Esophagus (tissue), 2 donors: Measurements from ENCODE around the gene SMPD3. TPM values are rescaled to one million over a fixed set of nuclear protein-coding genes. Genes with fewer than 3 reads are reported as not detected.

Experiments used
- H3K27ac ChIP-seq, 2 donors: one replicate each; pipeline ENCODE4 v1.5.1; 2013; ENCODE audit warnings: low read depth in 2 of 2, mild to moderate bottlenecking in 2 of 2, inconsistent platforms in 1 of 2, low read length in 1 of 2, moderate library complexity in 1 of 2
- H3K27me3 ChIP-seq, 2 donors: one replicate each; pipeline ENCODE4 v1.6.1; 2013; ENCODE audit warnings: low read length in 2 of 2, control low read depth in 1 of 2, mild to moderate bottlenecking in 1 of 2; ENCODE audit not compliant: insufficient read depth in 2 of 2, control insufficient read depth in 1 of 2
- H3K36me3 ChIP-seq, 2 donors: one replicate each; pipeline ENCODE4 v1.6.1; 2013; ENCODE audit warnings: low read length in 1 of 2; ENCODE audit not compliant: control insufficient read depth in 2 of 2, insufficient read depth in 2 of 2
- H3K4me1 ChIP-seq, 2 donors: one replicate each; pipeline ENCODE4 v1.6.1; 2013; ENCODE audit warnings: low read length in 1 of 2; ENCODE audit not compliant: control insufficient read depth in 2 of 2, insufficient read depth in 2 of 2
- H3K4me3 ChIP-seq, 2 donors: one replicate each; pipeline ENCODE4 v1.5.1; 2013; ENCODE audit warnings: low read length in 2 of 2, mild to moderate bottlenecking in 2 of 2, low read depth in 1 of 2, moderate library complexity in 1 of 2
- H3K9me3 ChIP-seq, 2 donors: one replicate each; pipeline ENCODE4 v1.6.1; 2013; ENCODE audit warnings: mild to moderate bottlenecking in 2 of 2, low read depth in 1 of 2, low read length in 1 of 2, moderate library complexity in 1 of 2; ENCODE audit not compliant: control insufficient read depth in 2 of 2, insufficient read depth in 1 of 2
- WGBS, 2 donors: extraction: QIAGEN DNeasy Blood & Tissue Kit; methylation state at CpG; one replicate each; pipeline ENCODE4 v1.1.7; 2013; 5-methylcytosine and 5-hydroxymethylcytosine counted together
- polyA plus RNA-seq, 2 donors: library from polyadenylated mRNA; stranded (reverse); fragments of 200-250 nt; gene quantifications; one replicate each; pipeline ENCODE4 v1.2.3, GENCODE V29; 2013
- donor health status: healthy with polysubstance abuse.
- donor health status: Bipolar disorder and iron deficiency.

SMPD3 gene
- polyA plus RNA-seq, 2 donors, result 0.41 to 4.0 TPM

DNA sequence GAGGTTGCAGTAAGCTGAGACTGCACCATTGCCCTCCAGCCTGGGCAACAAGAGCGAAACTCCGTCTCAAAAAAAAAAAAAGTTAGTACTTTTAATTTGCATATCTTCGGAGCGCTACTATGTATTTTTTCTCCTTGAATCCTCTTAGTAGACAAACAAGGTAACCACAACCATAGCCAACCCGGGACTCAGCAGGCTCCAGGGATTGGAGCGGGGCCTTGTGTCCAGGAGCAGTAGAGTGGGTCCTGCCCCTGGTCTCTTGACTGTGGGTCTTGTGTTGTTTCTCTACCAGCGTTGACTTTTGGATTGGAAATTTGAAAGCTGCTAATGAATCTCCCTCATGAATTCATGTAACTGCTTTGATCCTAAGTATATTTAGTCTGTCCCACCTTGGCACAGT lies 105.2 kb downstream of the SMPD3 start:
- peaks cover 19 to 46% of the 10 kb centered on the region in 2 donors for H3K36me3 ChIP-seq
- no peaks in the 10 kb centered on the region for H3K27me3 ChIP-seq
- H3K27ac ChIP-seq, result no peak overlapping the region
- no peaks in the 10 kb centered on the region for H3K9me3 ChIP-seq
- 94 to 95% methylated on average over 7 of the region's 7 CpGs for WGBS, 2 donors
- H3K4me1 ChIP-seq, result no peaks in the 10 kb centered on the region
- no peak overlapping the region for H3K4me3 ChIP-seq

- H3K36me3 ChIP-seq, result peaks cover 19 to 48% of the 10 kb centered on the region in 2 donors
- H3K27me3 ChIP-seq, result no peaks in the 10 kb centered on the region
These were observed 105.7 kb downstream of the SMPD3 start for GRCh38 chr16:68342620-68343019.

GRCh38 chr16:68339214-68339613 lies 109.1 kb downstream of the SMPD3 start:
- Histone ChIP-seq H3K27me3 (no peaks in the 10 kb centered on the region), H3K36me3 (peaks cover 15 to 31% of the 10 kb centered on the region in 2 donors), H3K4me1 (no peaks in the 10 kb centered on the region), H3K27ac (no peak overlapping the region), H3K4me3 (no peak overlapping the region), H3K9me3 (no peaks in the 10 kb centered on the region)
- WGBS, 2 donors, result 92 to 93% methylated on average over 13 of the region's 13 CpGs

More at GRCh38 chr16:68342620-68343019, 105.7 kb downstream of the SMPD3 start:
- H3K27ac ChIP-seq, result no peak overlapping the region
- no peak overlapping the region for H3K4me3 ChIP-seq
- no peaks in the 10 kb centered on the region for H3K9me3 ChIP-seq
- no peaks in the 10 kb centered on the region for H3K4me1 ChIP-seq
- 87% methylated on average over 7 of the region's 7 CpGs for WGBS, 2 donors

- Histone ChIP-seq H3K9me3 (no peaks in the 10 kb centered on the region), H3K36me3 (peaks cover 14 to 31% of the 10 kb centered on the region in 2 donors), H3K27me3 (no peaks in the 10 kb centered on the region), H3K27ac (no peak overlapping the region), H3K4me1 (no peaks in the 10 kb centered on the region), H3K4me3 (no peak overlapping the region)
- WGBS, 2 donors, result 93 to 96% methylated on average over 16 of the region's 16 CpGs
These were observed 109.8 kb downstream of the SMPD3 start for GRCh38 chr16:68338326-68339119.

- Histone ChIP-seq H3K36me3 (peaks cover 10 to 32% of the 10 kb centered on the region in 2 donors), H3K27me3 (no peaks in the 10 kb centered on the region), H3K27ac (no peak overlapping the region), H3K4me1 (no peaks in the 10 kb centered on the region), H3K9me3 (no peaks in the 10 kb centered on the region), H3K4me3 (no peak overlapping the region)
- WGBS, 2 donors, result 84 to 87% methylated on average over 5 of the region's 5 CpGs
These were observed 113.1 kb downstream of the SMPD3 start for GRCh38 chr16:68335175-68335574.

- Histone ChIP-seq H3K27me3 (no peaks in the 10 kb centered on the region), H3K36me3 (peaks cover 2 to 8% of the 10 kb centered on the region in 2 donors), H3K9me3 (no peaks in the 10 kb centered on the region), H3K27ac (peak overlapping the region in 1 of 2 donors; percentile 6), H3K4me1 (no peaks in the 10 kb centered on the region), H3K4me3 (no peak overlapping the region)
- WGBS, 2 donors, result 51 to 70% methylated on average over 7 of the region's 7 CpGs
These were observed 115.7 kb downstream of the SMPD3 start for GRCh38 chr16:68332411-68333121.

GRCh38 chr16:68331879-68332410 lies 116.4 kb downstream of the SMPD3 start:
- Histone ChIP-seq H3K9me3 (no peaks in the 10 kb centered on the region), H3K36me3 (peaks cover 0 to 6% of the 10 kb centered on the region in 2 donors), H3K4me3 (no peak overlapping the region), H3K27me3 (no peaks in the 10 kb centered on the region), H3K27ac (peak overlapping the region in 1 of 2 donors; percentile 6), H3K4me1 (no peaks in the 10 kb centered on the region)
- 39 to 40% methylated on average over 4 of the region's 4 CpGs for WGBS, 2 donors

DNA sequence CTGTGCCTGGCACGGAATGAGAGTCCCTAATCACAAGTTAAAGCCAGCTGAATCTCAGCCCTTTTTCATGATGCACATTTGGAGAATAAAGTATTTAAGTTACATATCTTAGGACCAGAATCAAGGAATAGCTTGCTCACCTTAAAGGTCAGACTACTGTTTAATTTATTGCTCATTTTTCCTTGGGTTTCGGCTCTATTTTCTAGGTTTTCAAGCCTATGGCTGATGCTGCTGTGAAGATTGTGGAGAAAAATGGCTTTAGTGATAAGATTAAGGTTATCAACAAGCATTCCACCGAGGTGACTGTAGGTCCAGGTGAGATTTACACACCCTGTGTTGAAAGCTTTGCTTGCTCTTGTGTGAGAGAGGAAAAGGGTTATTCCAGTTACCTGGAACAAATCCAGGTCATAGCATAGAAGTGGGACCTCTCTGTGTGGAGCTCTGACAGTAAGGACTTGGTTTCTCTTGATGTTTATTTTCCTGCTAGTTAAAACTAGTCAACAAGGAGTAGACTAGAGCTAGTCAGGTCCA lies 119.4 kb downstream of the SMPD3 start:
- Histone ChIP-seq H3K4me1 (no peaks in the 10 kb centered on the region), H3K36me3 (peaks cover 4 to 13% of the 10 kb centered on the region in 2 donors), H3K27me3 (no peaks in the 10 kb centered on the region), H3K9me3 (no peaks in the 10 kb centered on the region), H3K27ac (no peak overlapping the region), H3K4me3 (no peak overlapping the region)
- 31 to 38% methylated on average over 3 of the region's 3 CpGs for WGBS, 2 donors

DNA sequence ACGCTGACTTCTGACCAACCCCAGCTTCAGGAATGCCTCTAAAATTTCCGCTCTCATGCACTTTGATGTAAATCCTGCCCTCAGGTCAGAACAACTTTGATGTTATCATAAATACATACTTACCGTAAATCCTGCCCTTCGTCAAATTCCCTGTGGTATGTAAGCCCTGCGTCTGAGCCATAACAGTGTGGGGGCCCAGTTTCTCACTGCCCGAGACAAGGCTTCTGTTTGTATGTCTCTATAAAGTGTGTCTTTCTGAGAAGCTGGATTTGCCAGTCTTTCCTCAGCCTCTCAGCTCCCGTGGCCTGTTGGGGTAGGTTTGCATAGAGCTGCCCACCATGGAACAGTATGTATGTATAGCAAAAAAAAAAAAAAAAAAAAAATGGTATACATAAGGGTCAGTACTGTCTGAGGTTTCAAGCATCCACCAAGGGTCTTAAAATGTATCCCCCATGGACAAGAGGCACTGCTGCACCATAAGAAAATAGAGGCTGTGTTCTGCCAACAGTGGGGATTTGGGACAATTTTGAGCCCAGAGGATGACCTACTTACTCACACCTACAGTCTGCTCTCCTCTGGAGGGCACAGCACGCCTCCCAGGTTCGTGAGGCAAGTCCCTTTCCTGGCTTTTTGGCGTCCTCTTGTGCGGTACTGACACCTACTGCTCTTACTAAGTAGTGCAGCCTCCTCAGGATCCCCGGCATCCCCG lies 120.0 kb downstream of the SMPD3 start:
- WGBS, 2 donors, result 27 to 35% methylated on average over 13 of the region's 13 CpGs
- no peaks in the 10 kb centered on the region for H3K27me3 ChIP-seq
- H3K27ac ChIP-seq, result no peak overlapping the region
- H3K9me3 ChIP-seq, result no peaks in the 10 kb centered on the region
- peaks cover 4 to 15% of the 10 kb centered on the region in 2 donors for H3K36me3 ChIP-seq
- H3K4me3 ChIP-seq, result no peak overlapping the region
- H3K4me1 ChIP-seq, result no peaks in the 10 kb centered on the region
